Heart right ventricle (tissue), 16 donors: ENCODE measurements around the gene MVD. TPM values are rescaled to one million over a fixed set of nuclear protein-coding genes. Genes with fewer than 3 reads are reported as not detected.

ENCODE experiments used
- ATAC-seq, 8 donors: fragments of 200-7000 bp; cut with Tn5 transposase; one replicate each; pipeline ENCODE4 v1.9.1; 2020; ENCODE audit warnings: mild to moderate bottlenecking in 8 of 8, moderate library complexity in 8 of 8, moderate number of reproducible peaks in 1 of 8
- DNase-seq, 2 donors: peaks; one replicate each; pipeline ENCODE4 v3.0.0-alpha.2; 2020
- H3K27ac ChIP-seq, 10 donors: fragments of 200-600 bp; sonication (generic) in 2 of 10; one replicate each; pipeline versions ENCODE4 v1.5.0 to v1.8.0; 2020 to 2022; ENCODE audit warnings: mild to moderate bottlenecking in 3 of 10
- H3K27me3 ChIP-seq, 7 donors: fragments of 200-600 bp; one replicate each; pipeline ENCODE4 v1.8.0; 2021 to 2022; ENCODE audit warnings: mild to moderate bottlenecking in 2 of 7
- H3K36me3 ChIP-seq, 9 donors: fragments of 200-600 bp; sonication (generic) in 1 of 9; one replicate each; pipeline versions ENCODE4 v1.5.0 to v1.8.0; 2020 to 2022; ENCODE audit warnings: mild to moderate bottlenecking in 2 of 9
- H3K4me1 ChIP-seq, 9 donors: fragments of 200-600 bp; sonication (generic) in 1 of 9; one replicate each; pipeline versions ENCODE4 v1.5.0 to v1.8.0; 2020 to 2022; ENCODE audit warnings: mild to moderate bottlenecking in 4 of 9
- H3K4me3 ChIP-seq, 10 donors: fragments of 200-600 bp; sonication (generic) in 2 of 10; one replicate each; pipeline versions ENCODE4 v1.5.0 to v1.8.0; 2020 to 2022; ENCODE audit warnings: mild to moderate bottlenecking in 7 of 10, moderate library complexity in 2 of 10
- H3K9me3 ChIP-seq, 11 donors: fragments of 200-600 bp in 10 of 11; sonication (generic) in 2 of 11; one replicate each; pipeline versions ENCODE4 v1.5.0 to v1.8.0; 2013 to 2022; ENCODE audit warnings: mild to moderate bottlenecking in 2 of 11, control low read depth in 1 of 11, moderate library complexity in 1 of 11
- WGBS, 2 donors: extraction: QIAGEN DNeasy Blood & Tissue Kit; methylation state at CpG; one replicate each; pipeline ENCODE4 v1.1.7; 2013; ENCODE audit warnings: inconsistent platforms in 1 of 2; 5-methylcytosine and 5-hydroxymethylcytosine counted together
- intact Hi-C, 10 donors: fragments of 100-400 bp; cut with DNase I; formaldehyde crosslinking; loops; one replicate each; pipeline versions ENCODE4 v1.11.1 to v1.14.2; 2022
- polyA plus RNA-seq, 2 donors: library from polyadenylated mRNA; stranded (reverse); fragments of 200-250 nt; gene quantifications; one replicate each; pipeline ENCODE4 v1.2.3, GENCODE V29; 2013
- total RNA-seq, 10 donors: library from RNA; stranded (reverse); fragmentation: NEBNext Ultra II Directional in 3 of 10; extraction: Animal tissue kit (Norgen Biotek cat#: 25700) in 3 of 10; gene quantifications; one replicate each; pipeline versions ENCODE4 v1.2.1 to v1.2.4, GENCODE V29; 2021 to 2023
- TF ChIP-seq, protein P1 (sequence below), 9 donors: fragments of 200-600 bp; sonication (generic) in 2 of 9; IDR thresholded peaks; one replicate each; pipeline versions ENCODE4 v1.5.0 to v1.8.0; 2021 to 2022; ENCODE audit warnings: antibody characterized with exemption in 9 of 9, mild to moderate bottlenecking in 5 of 9, moderate library complexity in 1 of 9
- donor health status: Arrhythmogenic right ventricular cardiomyopathy.
- donor health status: ischemic (EF 13 %, LVEDD 7.1; RV severe dilation, severe dysfunction).
- donor health status: healthy with polysubstance abuse.
- donor health status: DM: no; HTN: yes; CAD: no.
- donor health status: DM: no; HTN: no; CAD: no.
- donor health status: ischemic (EF 25% LVEDD 6.9; RV normal size, moderate dysfunction).
- donor health status: ischemic (EF 25% LVEDD 5.7; RV mildly dilated, moderate dysfunction).
- donor health status: healthy.
- donor health status: DM: yes; HTN: yes; CAD: no.
- donor health status: Ischemic cardiomyopathy.
- donor health status: ischemic (EF 35%, LVEDD 5.7; RV mildly dilated, moderate dysfunction).
- donor health status: nonischemic (EF 11% LVEDD 7.7; RV severe dilation, severe dysfunction).
- donor health status: DM: yes; HTN: yes; CAD: no.
- donor health status: PGD.
- donor health status: ischemic (EF 29% LVEDD 5.4; RV normal size, mild dysfunction).
- donor health status: nonischemic (EF 23%, LVEDD 6.1; RV moderate dilation, normal function).

The MVD gene
- total and polyA plus RNA-seq, 12 donors = 15.5 to 36.3 (median 22.2) TPM

GRCh38 chr16:88643644-88643932 is 19.3 kb downstream of the MVD start:
- TF ChIP-seq, protein P1, sequence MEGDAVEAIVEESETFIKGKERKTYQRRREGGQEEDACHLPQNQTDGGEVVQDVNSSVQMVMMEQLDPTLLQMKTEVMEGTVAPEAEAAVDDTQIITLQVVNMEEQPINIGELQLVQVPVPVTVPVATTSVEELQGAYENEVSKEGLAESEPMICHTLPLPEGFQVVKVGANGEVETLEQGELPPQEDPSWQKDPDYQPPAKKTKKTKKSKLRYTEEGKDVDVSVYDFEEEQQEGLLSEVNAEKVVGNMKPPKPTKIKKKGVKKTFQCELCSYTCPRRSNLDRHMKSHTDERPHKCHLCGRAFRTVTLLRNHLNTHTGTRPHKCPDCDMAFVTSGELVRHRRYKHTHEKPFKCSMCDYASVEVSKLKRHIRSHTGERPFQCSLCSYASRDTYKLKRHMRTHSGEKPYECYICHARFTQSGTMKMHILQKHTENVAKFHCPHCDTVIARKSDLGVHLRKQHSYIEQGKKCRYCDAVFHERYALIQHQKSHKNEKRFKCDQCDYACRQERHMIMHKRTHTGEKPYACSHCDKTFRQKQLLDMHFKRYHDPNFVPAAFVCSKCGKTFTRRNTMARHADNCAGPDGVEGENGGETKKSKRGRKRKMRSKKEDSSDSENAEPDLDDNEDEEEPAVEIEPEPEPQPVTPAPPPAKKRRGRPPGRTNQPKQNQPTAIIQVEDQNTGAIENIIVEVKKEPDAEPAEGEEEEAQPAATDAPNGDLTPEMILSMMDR (IDR thresholded peaks at IDR 0.05) = no peak
- DNase-seq (no peak), ATAC-seq (no peak)
- Histone ChIP-seq H3K36me3 (peaks cover 0 to 54% (median 0%) of the 10 kb centered on the region in 9 donors), H3K27ac (no peak overlapping the region), H3K27me3 (peaks cover 16 to 28% (median 26%) of the 10 kb centered on the region in 7 donors), H3K4me3 (no peak overlapping the region), H3K4me1 (peaks cover 0 to 14% (median 0%) of the 10 kb centered on the region in 9 donors), H3K9me3 (no peaks in the 10 kb centered on the region)
- WGBS, 2 donors = 92 to 94% methylated on average over 8 to 9 of the region's 9 CpGs
- intact Hi-C loops = no loop called here

- Histone ChIP-seq H3K4me3 (no peak overlapping the region), H3K36me3 (peaks cover 0 to 50% (median 0%) of the 10 kb centered on the region in 9 donors), H3K27me3 (peaks cover 22 to 33% (median 31%) of the 10 kb centered on the region in 7 donors), H3K27ac (no peak overlapping the region), H3K9me3 (no peaks in the 10 kb centered on the region), H3K4me1 (peaks cover 0 to 13% (median 0%) of the 10 kb centered on the region in 9 donors)
- ATAC-seq (no peak), DNase-seq (no peak)
- intact Hi-C loops = no loop called here
- TF ChIP-seq, protein P1 (IDR thresholded peaks at IDR 0.05) = no peak
- 90 to 91% methylated on average over 54 to 58 of the region's 58 CpGs for WGBS, 2 donors
Measured at GRCh38 chr16:88642881-88643643, 19.8 kb downstream of the MVD start.

GRCh38 chr16:88640498-88641247 is 22.2 kb downstream of the MVD start:
- TF ChIP-seq, protein P1 (IDR thresholded peaks at IDR 0.05) = no peak
- WGBS, 2 donors = 57 to 63% methylated on average over 17 of the region's 17 CpGs
- DNase-seq (no peak), ATAC-seq (no peak)
- intact Hi-C loops = no loop called here
- Histone ChIP-seq H3K9me3 (no peaks in the 10 kb centered on the region), H3K4me3 (no peak overlapping the region), H3K27me3 (peaks cover 22 to 56% (median 40%) of the 10 kb centered on the region in 7 donors), H3K4me1 (peaks cover 0 to 9% (median 0%) of the 10 kb centered on the region in 9 donors), H3K36me3 (peaks cover 0 to 32% (median 0%) of the 10 kb centered on the region in 9 donors), H3K27ac (no peak overlapping the region)

GRCh38 chr16:88640039-88640495 is 22.8 kb downstream of the MVD start:
- peaks cover 0 to 10% (median under 1%) of the 10 kb centered on the region in 9 donors for H3K4me1 ChIP-seq
- no peak overlapping the region for H3K27ac ChIP-seq
- H3K36me3 ChIP-seq = peaks cover 0 to 26% (median 0%) of the 10 kb centered on the region in 9 donors
- no peak overlapping the region for H3K4me3 ChIP-seq
- intact Hi-C loops = no loop called here
- 44 to 52% methylated on average over 13 of the region's 13 CpGs for WGBS, 2 donors
- ATAC-seq (no peak), DNase-seq (no peak)
- H3K9me3 ChIP-seq = no peaks in the 10 kb centered on the region
- TF ChIP-seq, protein P1 (IDR thresholded peaks at IDR 0.05) = no peak
- peaks cover 22 to 61% (median 40%) of the 10 kb centered on the region in 7 donors for H3K27me3 ChIP-seq
